Measurements from ENCODE around the gene RENBP. TPM values are rescaled to one million over a fixed set of nuclear protein-coding genes. Genes with fewer than 3 reads are reported as not detected.

The RENBP gene
- 0.07 to 0.13 TPM in 2 of 5 replicates, not detected in the others for total RNA-seq (2022; extraction: Qiagen RNA extraction; ENCODE audit: low read depth)

DNA sequence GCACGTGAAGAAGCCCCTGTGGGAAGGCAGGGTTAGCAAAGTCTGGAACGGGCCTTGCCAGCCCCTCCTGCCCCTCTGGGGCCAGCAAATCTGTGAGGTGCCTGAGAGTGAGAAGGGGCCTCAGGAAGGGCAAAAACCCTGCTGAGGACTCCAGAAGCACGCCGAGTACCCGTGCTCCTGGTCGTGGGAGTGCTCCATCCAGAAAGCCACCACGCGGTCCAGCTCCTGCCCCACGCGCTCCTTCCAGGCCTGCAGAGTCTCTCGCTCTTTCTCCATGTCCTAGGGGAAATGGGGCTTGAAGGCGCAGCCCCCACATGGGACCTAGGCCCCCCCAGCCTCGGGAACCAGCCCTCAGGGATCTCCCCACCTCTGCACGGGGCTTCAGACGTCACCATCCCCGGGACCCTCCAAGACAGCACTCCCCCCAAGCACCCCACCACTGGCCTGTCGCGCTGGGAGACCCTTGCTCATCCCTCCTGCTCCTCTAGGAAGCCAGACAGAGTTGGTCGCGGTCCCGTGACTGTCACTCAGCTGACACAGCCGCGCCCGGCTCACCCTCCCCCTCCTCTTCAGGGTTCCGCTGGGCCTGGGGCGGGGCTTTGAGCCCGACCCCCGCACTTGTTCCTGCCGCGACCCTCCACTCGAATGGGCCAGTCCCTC lies at the start of gene RENBP:
Gene RENBP (minus strand): TSS at position 504 of the 660 bp plus-strand sequence. CDS start 33 bp downstream, at position 471.

DNA sequence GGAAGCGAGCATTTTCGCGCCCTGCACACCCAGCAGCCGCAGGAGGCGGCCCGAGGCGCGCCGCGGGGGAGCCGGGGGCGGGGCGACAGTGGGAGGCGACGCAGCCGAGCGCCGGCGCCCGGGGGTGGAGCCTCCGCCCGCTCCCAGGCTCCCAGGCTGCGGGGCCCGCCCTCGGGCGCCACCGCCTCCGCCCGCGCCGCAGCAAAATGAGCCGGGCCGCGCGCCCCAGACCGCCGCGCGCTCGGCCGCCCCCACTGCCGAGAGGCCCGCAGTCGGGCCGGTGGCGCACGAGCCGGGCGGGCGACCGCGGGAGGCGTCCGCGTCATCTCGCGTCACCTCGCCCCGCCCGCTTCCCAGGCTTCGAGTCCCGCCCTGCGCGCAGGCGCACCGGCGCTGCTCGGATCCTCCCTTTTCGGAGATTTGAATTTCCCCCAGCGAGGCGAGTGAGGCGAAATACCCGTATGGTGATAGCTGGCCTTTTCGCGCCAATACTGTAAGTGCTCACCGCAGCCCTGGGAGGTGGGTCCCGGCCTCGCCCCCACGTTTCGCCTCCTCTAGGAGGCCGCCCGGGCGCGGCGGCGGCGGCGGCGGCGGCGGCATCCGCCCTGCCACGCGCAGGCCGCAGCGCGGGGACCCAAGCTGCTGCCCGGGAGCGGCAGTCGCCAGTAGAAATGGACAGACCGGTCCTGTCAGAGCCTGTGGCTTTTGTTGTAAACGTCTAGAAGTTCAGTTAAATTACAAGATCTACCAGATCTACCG lies 28.1 kb upstream of the RENBP start, which contains the start of gene TMEM187:
Gene TMEM187 (plus strand): TSS at position 387 of the 759 bp plus-strand sequence. CDS start 9,309 bp downstream, outside the sequence.

DNA sequence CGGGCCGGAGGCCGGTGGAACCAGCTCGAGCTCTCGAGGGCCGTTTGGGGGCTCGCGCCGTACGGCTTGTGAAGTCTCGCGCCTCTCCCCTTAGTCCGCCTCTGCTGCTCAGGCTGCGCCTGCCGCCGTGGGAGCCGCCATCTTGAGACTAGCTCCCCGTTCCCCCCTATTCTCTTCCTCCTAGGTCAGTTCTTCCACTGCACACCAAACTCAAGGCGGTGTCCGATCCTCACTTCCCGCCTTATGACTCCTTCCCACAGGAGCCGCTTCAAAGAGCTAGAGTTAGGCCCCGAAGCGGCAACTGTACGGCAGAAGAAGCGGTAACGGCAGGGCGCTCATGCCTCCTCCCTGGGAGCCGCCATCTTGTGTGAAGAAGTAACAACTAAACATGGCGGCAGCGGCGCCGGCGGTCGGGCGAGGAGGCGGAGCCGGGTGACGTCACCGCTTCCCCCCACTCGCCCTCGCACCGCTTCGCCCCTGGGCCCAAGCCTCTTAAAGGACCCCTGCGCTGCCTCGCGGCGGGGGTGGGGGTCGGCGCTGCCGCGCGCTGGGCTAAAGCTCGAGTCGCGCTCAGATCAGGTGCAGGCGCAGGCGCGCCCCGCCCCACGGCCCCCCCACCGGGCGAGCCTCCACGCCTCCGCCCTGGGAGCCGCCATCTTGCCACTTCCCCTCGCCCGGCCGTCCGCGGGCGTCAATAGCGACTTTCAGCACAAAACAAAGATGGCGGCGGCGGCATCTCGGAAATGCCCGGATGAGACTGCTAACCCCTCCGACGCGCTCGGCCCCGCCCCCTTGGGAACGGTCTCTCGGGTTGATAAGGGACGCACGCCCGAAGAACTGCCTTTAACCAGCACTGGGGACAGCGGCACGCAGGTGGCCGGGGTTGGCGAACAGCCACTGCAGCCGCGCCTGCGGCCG lies 27.3 kb upstream of the RENBP start, which contains the start of gene HCFC1:
Gene HCFC1 (minus strand): TSS at position 369 of the 918 bp plus-strand sequence. CDS start 978 bp downstream, outside the sequence.

DNA sequence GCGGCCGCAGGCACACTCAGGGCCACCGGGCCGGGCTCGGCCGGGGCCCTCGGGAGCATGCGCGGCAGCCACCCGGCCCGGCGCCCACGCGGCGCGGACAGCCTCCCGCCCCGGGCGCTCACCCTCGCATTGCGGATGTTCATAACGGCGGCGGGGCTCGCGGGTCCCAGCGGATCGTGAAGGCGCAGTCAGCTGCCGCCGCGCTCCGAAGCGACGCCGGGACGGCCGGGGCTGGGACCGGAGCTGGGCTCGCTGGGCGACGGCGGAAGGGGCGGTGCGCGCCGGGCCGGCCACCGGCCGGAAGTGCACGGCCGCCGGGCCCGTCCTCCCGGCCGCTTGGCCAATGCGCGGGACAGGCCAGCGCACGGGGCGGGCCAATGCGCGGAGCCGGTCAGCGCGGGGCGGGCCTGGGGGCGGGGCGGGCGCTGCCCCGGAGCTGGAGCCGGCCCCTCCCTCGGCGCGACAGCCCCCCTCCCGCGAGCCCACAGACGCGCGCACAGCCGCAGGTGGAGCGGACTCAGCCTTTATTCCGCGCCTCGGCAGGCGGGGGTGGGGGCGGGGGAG lies 9.6 kb downstream of the RENBP start, which contains the start of gene NAA10:
Gene NAA10 (minus strand): TSS at position 276 of the 564 bp plus-strand sequence. CDS start 133 bp downstream, at position 143.

DNA sequence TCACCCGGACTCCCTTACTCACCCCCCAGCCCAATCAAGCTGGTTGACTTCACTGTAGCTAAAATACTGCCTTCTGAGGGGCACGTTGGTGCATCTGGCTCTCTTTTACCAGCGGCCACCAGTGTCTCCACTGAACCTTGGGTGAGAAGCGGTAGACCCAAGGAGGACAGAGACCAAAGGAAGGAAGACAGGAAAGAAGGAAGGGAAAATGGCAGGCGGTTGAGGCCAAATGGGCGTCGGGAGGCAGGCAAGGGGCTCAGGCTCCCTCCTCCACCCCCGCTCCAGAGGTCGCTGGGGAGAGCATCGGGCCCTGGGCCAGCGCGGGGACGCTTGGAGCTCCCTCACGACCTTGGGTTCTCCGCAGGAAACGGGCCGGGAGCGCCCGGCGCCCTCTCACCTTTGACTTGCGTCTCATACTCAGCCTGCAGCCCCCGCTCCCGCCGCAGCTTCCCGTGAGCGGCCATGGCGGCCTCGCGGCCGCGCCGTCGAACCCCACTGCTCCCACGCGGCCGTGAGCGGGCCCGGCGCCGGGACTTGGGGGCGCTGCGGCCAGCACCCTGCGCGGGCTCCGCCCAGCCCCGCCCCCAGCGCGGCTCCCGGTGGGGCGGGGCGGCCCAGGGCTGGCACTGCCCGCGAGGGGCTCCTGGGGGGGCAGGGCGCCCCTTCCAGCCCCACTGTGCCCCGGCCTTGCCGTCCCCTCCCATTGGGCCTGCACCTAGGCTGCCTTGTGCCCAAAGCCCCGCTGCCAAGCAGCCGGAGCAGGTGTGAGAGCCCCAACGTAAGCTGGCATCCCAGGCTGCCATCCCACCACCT lies 18.5 kb downstream of the RENBP start, which contains the start of gene ARHGAP4:
Gene ARHGAP4 (minus strand): TSS at position 526 of the 813 bp plus-strand sequence. CDS start 62 bp downstream, at position 464.

DNA sequence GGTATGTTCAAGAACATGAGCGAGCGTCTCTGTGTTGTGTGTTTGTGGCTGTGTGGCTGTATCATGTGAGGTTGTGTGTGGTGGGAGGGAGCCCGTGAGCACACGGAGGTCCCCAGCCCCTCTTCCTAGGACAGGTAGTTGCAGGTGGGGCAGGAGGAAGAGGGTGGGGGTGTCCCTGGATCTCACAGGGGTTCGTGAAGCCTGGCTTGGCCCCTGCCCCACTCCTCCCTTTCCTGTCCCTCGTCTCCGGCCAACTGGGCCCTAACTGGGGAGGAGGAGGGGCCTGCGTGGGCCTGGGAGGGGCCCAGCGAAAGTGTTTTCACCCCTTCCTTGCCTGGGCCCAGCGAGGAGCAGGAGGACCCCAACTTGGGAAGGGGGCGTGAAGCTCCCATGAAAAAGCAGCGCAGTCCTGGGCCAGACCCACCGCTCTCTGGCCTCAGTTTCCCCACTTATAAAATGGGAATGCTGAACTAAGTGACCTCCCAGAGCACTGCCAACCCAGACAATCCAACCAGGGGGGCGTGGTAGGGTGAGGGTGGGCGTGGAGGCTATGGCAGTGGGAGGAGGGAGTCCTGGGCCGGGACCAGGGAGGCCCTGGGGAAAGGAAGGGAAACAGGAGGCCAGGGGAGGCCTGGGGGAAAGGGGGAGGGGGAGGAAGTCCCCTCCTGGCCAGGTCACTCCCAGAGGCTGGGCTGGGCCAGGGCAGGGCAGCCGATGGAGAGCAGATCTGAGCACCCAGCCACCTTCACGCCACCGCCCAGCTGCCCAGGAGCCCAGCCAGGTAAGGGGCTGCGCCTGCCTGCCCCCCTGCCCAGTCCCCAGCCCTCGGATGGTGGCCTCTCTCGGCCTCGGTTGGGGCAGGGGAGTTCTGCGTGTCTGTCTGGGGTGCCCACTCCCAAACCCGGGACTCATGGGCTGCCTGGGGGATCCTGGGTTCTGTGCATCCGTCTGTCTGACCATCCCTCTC lies 40.2 kb downstream of the RENBP start, which contains the start of gene AVPR2:
Gene AVPR2 (plus strand): TSS at position 683 of the 967 bp plus-strand sequence. CDS start 473 bp downstream, outside the sequence.

DNA sequence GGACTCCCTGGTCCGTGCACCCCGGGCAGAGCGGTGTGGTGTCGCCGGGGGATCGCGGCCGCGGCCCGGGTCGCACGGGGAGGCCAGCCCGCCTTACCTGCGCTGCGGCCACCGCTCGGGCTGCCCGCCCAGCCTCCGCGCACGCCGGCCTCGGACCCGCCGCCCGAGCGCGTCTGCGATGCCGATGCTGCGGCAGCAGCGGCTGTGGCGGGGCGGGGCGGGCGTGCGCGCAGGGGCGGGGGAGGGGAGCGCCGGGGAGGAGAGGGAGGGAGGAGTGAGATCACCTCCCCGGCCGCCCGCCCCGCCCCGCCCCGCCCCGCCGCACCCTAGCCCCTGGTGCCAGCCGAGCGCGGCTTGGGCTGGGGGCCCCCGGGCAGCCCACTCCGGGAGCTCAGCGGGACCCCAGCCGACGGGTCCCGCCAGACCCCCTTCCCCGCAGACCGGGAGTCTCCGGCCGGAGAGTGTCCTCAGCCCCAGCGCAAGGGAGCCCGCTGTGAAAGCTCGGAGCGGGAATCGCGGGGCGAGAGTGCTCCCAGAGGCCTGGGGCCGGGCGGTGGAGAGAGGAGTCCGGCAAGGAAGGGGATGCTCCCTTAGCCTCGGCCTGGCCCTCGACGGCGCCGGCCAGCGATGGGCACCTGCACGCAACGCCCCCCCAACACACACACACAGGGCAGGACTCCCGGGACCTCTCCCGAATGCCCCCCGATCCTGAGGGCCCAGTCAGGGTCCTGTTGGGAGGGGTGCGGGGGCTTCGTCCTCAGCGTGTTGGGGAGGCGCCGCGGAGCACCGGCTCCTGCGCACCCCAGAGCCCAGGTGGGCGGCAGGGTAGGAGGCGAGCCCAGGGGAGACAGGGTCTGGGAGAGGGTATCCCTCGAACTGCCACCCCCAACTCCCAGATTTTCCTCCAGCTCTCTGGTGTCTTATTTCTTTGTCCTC lies 58.2 kb downstream of the RENBP start, which contains the start of gene L1CAM:
Gene L1CAM (minus strand): TSS at position 206 of the 936 bp plus-strand sequence. CDS start 10,337 bp downstream, outside the sequence.

Other genes with a start within 250 kb of the RENBP start
- gene BCAP31, start 220.3 kb downstream of the RENBP start, total RNA-seq (2022; extraction: Qiagen RNA extraction; ENCODE audit: low read depth), result 376 to 420 TPM (median 389 TPM) in 5 replicates
- gene ABCD1, start 219.8 kb downstream of the RENBP start, total RNA-seq (2022; extraction: Qiagen RNA extraction; ENCODE audit: low read depth), result 2.1 to 3.9 TPM (median 3.7 TPM) in 5 replicates
- gene PLXNB3, start 180.4 kb downstream of the RENBP start, total RNA-seq (2022; extraction: Qiagen RNA extraction; ENCODE audit: low read depth), result 1.7 to 5.0 TPM (median 3.0 TPM) in 5 replicates
- gene SRPK3, start 163.6 kb downstream of the RENBP start, total RNA-seq (2022; extraction: Qiagen RNA extraction; ENCODE audit: low read depth), result 0.02 to 0.05 TPM (median 0.02 TPM) in 3 of 5 replicates, not detected in the others
- 55.4 to 64.5 TPM (median 62.6 TPM) in 5 replicates for gene IDH3G, start 150.3 kb downstream of the RENBP start, total RNA-seq (2022; extraction: Qiagen RNA extraction; ENCODE audit: low read depth)
- gene SSR4, start 150.0 kb downstream of the RENBP start, total RNA-seq (2022; extraction: Qiagen RNA extraction; ENCODE audit: low read depth), result 358 to 451 TPM (median 405 TPM) in 5 replicates
- gene PDZD4, start 114.1 kb downstream of the RENBP start, total RNA-seq (2022; extraction: Qiagen RNA extraction; ENCODE audit: low read depth), result 2.8 to 3.8 TPM (median 3.1 TPM) in 5 replicates
- gene L1CAM, start 58.5 kb downstream of the RENBP start, total RNA-seq (2022; extraction: Qiagen RNA extraction; ENCODE audit: low read depth), result 18.0 to 23.1 TPM (median 20.8 TPM) in 5 replicates
- 0.09 to 0.13 TPM in 2 of 5 replicates, not detected in the others for gene AVPR2, start 40.0 kb downstream of the RENBP start, total RNA-seq (2022; extraction: Qiagen RNA extraction; ENCODE audit: low read depth)
- 1.2 to 1.6 TPM (median 1.4 TPM) in 5 replicates for gene ARHGAP4, start 18.4 kb downstream of the RENBP start, total RNA-seq (2022; extraction: Qiagen RNA extraction; ENCODE audit: low read depth)
- gene NAA10, start 9.6 kb downstream of the RENBP start, total RNA-seq (2022; extraction: Qiagen RNA extraction; ENCODE audit: low read depth), result 211 to 249 TPM (median 229 TPM) in 5 replicates
- gene HCFC1, start 27.2 kb upstream of the RENBP start, total RNA-seq (2022; extraction: Qiagen RNA extraction; ENCODE audit: low read depth), result 32.5 to 43.2 TPM (median 41.6 TPM) in 5 replicates
- gene TMEM187, start 28.1 kb upstream of the RENBP start, total RNA-seq (2022; extraction: Qiagen RNA extraction; ENCODE audit: low read depth), result 4.4 to 7.5 TPM (median 5.6 TPM) in 5 replicates
- 187 to 237 TPM (median 225 TPM) in 5 replicates for gene IRAK1, start 75.3 kb upstream of the RENBP start, total RNA-seq (2022; extraction: Qiagen RNA extraction; ENCODE audit: low read depth)
- 16.0 to 22.8 TPM (median 19.3 TPM) in 5 replicates for gene MECP2, start 153.1 kb upstream of the RENBP start, total RNA-seq (2022; extraction: Qiagen RNA extraction; ENCODE audit: low read depth)
- gene OPN1LW, start 199.6 kb upstream of the RENBP start, total RNA-seq (2022; extraction: Qiagen RNA extraction; ENCODE audit: low read depth), result not detected in 5 replicates
- not detected in 5 replicates for gene OPN1MW, start 238.0 kb upstream of the RENBP start, total RNA-seq (2022; extraction: Qiagen RNA extraction; ENCODE audit: low read depth)

Measured in A549 treated with RU486 at 1 μM for 4 hours (cell line).